ENCODE measurements around the gene RABAC1.

RABAC1 gene

GRCh38 chr19:41959056-41960053 is at the start of gene RABAC1:
TSS of gene RABAC1 (minus strand) at chr19:41959321. CDS start at chr19:41959292, 29 bp downstream.
- TF ChIP-seq GATA3 (IDR thresholded peaks at IDR 0.05; ENCODE audit: low read depth, low read length) (no peak), GATA2 (IDR thresholded peaks at IDR 0.05; ENCODE audit: low read depth, low read length) (no peak; the same call in 1 of the 2 replicates)

- TF ChIP-seq GATA2 (IDR thresholded peaks at IDR 0.05; ENCODE audit: low read depth, low read length) (no peak), GATA3 (IDR thresholded peaks at IDR 0.05; ENCODE audit: low read depth, low read length) (no peak)
Observed at GRCh38 chr19:42006569-42006968, 47.4 kb upstream of the RABAC1 start.

- TF ChIP-seq GATA3 (IDR thresholded peaks at IDR 0.05; ENCODE audit: low read depth, low read length) (no peak), GATA2 (IDR thresholded peaks at IDR 0.05; ENCODE audit: low read depth, low read length) (no peak)
Observed at GRCh38 chr19:42005504-42005903, 46.4 kb upstream of the RABAC1 start.

GRCh38 chr19:42003506-42004294 is 44.6 kb upstream of the RABAC1 start:
- no peak for TF ChIP-seq GATA2 (IDR thresholded peaks at IDR 0.05; ENCODE audit: low read depth, low read length)
- no peak for TF ChIP-seq GATA3 (IDR thresholded peaks at IDR 0.05; ENCODE audit: low read depth, low read length)

- TF ChIP-seq GATA3 (IDR thresholded peaks at IDR 0.05; ENCODE audit: low read depth, low read length): no peak
- no peak for TF ChIP-seq GATA2 (IDR thresholded peaks at IDR 0.05; ENCODE audit: low read depth, low read length)
Observed at GRCh38 chr19:41999878-42000208, 40.7 kb upstream of the RABAC1 start.

- no peak for TF ChIP-seq GATA2 (IDR thresholded peaks at IDR 0.05; ENCODE audit: low read depth, low read length)
- no peak for TF ChIP-seq GATA3 (IDR thresholded peaks at IDR 0.05; ENCODE audit: low read depth, low read length)
Observed at GRCh38 chr19:41999071-41999877, 40.2 kb upstream of the RABAC1 start.

GRCh38 chr19:41998246-41999020 is 39.3 kb upstream of the RABAC1 start:
- no peak for TF ChIP-seq GATA3 (IDR thresholded peaks at IDR 0.05; ENCODE audit: low read depth, low read length)
- no peak for TF ChIP-seq GATA2 (IDR thresholded peaks at IDR 0.05; ENCODE audit: low read depth, low read length)

- no peak for TF ChIP-seq GATA3 (IDR thresholded peaks at IDR 0.05; ENCODE audit: low read depth, low read length)
- peak; percentile 32; the same call in 1 of the 2 replicates for TF ChIP-seq GATA2 (IDR thresholded peaks at IDR 0.05; ENCODE audit: low read depth, low read length)
Observed at GRCh38 chr19:41997851-41998229, 38.7 kb upstream of the RABAC1 start.

- no peak for TF ChIP-seq GATA3 (IDR thresholded peaks at IDR 0.05; ENCODE audit: low read depth, low read length)
- TF ChIP-seq GATA2 (IDR thresholded peaks at IDR 0.05; ENCODE audit: low read depth, low read length): no peak
Observed at GRCh38 chr19:41997121-41997850, 38.2 kb upstream of the RABAC1 start.

- no peak for TF ChIP-seq GATA3 (IDR thresholded peaks at IDR 0.05; ENCODE audit: low read depth, low read length)
- no peak for TF ChIP-seq GATA2 (IDR thresholded peaks at IDR 0.05; ENCODE audit: low read depth, low read length)
Observed at GRCh38 chr19:41995959-41996797, 37.1 kb upstream of the RABAC1 start.

All from SH-SY5Y (cell line).